GM18858 (cell line): ENCODE results near the gene SMIM41.

ENCODE experiments used
- ATAC-seq: cut with Tn5 transposase; IDR thresholded peaks from one replicate; pipeline ENCODE4 v1.9.1; 2021; ENCODE audit not compliant: unreplicated experiment

SMIM41 gene

DNA sequence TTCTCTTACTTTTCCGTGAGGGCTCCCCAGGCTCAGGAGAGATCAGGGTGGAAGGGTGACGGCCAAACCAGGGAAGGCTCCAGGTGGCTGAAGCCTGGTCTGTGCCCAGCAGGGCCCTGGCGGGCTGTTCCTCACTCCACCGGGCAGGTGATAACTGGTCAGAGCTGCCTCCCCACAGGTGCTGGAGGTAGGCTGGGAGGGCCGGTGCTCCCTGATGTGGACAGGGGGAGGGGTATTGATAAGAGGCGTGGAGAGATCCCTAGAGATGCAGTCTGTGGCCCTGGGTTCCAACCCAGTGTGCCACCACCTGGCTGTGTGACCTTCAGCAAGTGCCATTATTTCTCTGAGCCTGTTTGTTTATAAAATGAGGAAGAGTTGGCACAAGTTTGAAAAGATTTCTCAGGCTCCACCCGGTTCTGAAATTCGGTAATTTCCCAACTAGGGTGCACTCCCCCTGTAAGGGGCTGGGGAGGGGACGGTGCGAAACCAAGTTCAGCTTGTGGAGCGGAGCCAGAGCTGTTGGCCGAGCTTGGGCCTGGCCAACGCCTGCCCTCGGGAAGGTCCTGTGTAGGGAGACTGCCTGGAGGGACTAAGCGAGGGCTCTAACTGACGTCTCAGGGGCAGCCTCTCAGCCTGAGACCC, 29.3 kb upstream of the SMIM41 start:
- no peak for ATAC-seq

DNA sequence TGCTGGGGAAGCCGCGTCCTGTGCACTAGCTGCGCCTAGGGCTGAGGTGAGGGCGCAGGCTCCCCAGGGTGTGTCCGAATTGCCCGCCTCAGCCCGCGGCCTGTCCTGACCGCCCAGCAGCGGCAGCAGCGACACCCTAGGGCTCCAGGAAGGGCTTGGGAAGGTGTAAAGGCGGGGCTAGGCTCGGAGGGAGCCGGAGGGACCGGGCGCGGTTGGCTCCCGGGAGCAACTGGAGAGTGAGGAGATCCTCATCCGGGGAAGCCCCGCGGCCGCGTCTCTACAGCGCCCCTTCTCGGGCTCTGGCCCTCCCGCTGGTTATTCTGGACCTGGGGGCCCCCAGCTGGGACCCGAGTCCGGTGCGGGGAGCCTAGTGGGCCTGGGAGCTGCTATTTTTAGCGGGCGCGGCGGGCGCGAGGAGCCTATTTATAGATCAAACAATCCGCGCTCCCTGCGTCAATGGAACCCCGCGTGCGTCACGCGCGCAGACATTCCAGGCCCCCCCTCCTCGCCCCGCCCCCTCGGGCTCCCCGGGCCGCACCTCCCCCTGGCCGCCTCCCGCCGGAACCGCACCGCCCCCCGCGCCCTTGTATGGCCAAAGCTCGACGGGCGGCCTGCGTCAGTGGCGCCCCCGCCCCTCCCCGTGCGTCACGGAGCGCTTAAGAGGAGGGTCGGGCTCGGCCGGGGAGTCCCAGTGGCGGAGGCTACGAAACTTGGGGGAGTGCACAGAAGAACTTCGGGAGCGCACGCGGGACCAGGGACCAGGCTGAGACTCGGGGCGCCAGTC, 28.6 kb upstream of the SMIM41 start, which contains the start of gene NR4A1:
NR4A1 (plus strand) TSS at position 685 of the 784 bp plus-strand sequence. CDS start 2,887 bp downstream, outside the sequence.
- peak; percentile 56 for ATAC-seq

DNA sequence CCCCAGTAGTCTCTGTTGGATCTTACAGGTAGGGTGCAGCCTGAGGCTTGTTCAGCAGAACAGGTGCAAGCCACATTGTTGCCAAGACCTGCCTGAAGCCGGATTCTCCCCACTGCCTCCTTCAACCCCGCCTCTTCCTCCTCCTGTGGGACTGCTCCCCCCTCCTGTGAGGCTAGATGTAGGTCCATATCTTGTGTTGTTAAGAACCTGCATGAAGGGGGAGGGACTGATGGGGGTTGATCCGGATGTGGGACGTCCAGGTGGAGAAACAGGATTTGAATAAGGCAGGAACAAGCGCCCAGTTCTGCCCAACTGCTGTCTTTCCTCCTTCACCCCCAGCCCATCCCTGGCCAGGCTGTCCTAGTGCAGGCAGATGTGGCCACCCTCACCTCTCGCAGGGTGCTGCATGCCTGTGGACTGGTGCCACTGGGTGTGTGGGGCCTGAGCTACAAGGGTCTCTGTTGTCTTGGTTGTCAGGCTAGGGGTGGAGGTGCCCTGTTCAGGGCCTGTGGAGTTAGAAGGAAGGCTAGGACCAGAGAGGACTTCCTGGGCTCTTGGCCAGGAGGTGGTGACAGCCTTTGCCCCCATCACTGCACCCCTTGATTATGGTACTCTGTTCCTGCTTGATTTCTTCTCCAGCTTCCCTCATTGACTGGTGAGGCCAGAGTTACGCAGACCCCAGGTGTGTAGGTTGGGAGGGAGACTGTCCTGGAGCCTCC, 26.9 kb upstream of the SMIM41 start:
- ATAC-seq = no peak

DNA sequence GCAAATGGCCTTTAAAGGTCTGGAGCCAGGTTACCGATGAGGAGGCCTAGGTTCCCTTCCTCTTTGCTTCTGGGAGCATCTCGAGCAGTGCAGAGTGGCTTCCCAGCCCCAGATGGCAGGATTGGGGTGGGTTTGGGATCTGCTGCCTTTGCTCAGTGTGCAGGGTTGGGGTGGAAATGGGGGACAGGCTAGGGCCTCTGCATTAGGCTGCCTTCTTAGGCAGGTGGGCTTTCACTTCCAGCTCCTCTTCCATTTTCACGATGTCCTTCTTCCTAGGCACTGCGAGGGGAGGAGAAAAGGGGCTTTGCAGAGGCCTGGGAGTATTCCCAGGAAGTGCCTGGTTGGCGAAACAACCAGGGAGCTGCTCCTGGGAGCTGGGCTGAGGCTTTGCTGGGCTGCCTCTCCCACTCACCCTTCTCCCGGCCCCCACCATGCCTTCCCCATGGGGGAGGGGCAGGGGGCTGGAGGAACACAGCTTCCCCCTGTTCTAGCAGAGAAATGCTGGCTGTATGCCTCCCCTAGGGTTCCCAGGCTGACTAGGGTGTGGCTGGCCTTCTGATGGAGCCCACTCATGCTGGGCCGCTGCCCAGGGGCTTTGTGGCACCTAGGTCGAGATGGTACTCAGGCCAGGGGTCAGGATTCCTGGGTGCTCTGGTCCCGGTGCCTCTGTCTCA, 25.8 kb upstream of the SMIM41 start:
- no peak for ATAC-seq

DNA sequence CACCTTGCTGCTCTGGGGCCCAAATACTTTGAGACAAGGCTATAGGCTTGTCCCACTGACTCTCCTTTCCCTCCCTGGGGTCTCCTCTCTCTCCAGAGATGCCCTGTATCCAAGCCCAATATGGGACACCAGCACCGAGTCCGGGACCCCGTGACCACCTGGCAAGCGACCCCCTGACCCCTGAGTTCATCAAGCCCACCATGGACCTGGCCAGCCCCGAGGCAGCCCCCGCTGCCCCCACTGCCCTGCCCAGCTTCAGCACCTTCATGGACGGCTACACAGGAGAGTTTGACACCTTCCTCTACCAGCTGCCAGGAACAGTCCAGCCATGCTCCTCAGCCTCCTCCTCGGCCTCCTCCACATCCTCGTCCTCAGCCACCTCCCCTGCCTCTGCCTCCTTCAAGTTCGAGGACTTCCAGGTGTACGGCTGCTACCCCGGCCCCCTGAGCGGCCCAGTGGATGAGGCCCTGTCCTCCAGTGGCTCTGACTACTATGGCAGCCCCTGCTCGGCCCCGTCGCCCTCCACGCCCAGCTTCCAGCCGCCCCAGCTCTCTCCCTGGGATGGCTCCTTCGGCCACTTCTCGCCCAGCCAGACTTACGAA, 25.2 kb upstream of the SMIM41 start:
- no peak for ATAC-seq

DNA sequence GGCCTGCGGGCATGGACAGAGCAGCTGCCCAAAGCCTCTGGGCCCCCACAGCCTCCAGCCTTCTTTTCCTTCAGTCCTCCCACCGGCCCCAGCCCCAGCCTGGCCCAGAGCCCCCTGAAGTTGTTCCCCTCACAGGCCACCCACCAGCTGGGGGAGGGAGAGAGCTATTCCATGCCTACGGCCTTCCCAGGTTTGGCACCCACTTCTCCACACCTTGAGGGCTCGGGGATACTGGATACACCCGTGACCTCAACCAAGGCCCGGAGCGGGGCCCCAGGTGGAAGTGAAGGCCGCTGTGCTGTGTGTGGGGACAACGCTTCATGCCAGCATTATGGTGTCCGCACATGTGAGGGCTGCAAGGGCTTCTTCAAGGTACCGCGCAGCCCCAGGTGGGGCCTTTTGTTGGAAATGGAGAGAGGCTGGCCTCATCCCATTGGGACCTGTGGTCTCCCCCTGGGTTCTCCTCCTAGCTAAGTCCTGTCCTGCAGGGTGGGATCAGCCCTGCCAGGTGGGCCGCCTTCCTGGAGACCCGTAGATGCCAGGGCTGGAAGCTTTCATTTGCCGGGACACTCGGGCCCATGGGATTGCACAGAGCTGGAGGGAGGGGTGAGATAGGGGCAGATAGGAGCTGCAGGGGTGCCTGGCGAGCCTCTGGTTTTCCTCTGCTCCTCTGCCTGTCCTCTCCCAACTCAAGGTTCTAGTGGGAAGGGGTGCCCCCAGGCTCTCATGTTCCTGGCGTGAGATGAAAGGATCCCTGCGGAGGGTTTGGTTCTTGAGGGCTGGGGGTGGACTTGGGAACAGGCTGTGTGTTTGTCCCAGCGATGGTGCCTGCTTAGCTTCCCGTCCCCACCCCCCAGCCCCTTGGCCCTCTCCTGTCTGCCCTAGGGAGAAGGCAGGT, 24.4 kb upstream of the SMIM41 start:
- ATAC-seq = no peak

DNA sequence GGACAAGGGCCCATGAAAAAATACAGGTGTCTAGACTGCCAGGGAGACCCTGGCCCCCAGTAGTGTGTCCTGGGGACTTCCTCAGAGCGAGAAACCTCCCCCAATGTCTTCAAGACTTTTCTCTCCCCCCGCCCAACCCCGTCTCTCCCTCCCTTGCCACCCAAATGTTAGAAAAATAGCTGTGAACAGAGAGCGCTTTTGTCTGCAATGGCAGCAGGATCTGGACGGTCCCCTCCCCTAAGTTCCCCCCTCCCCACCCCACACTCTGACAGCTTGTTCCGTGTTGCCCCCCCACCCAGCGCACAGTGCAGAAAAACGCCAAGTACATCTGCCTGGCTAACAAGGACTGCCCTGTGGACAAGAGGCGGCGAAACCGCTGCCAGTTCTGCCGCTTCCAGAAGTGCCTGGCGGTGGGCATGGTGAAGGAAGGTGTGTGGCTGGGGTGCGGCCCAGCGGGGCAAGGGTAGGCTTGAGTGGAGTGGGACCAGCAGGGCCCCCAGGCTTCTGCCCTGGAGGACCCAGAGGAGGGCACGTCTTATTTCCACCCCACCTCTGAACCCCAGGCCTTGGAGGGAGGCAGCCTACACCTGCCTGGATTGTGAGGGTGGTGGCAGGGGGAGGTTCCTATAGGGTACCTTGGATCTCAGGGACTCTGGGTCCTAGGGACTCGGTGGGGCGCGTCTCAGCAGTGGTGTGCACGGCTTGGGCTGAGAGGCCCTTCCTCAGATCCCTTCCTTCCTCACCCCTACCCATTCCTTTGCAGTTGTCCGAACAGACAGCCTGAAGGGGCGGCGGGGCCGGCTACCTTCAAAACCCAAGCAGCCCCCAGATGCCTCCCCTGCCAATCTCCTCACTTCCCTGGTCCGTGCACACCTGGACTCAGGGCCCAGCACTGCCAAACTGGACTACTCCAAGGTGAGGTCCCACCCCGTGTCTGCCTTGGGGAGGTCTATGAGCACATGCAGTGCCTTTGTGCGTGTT, 23.5 kb upstream of the SMIM41 start:
- no peak for ATAC-seq

DNA sequence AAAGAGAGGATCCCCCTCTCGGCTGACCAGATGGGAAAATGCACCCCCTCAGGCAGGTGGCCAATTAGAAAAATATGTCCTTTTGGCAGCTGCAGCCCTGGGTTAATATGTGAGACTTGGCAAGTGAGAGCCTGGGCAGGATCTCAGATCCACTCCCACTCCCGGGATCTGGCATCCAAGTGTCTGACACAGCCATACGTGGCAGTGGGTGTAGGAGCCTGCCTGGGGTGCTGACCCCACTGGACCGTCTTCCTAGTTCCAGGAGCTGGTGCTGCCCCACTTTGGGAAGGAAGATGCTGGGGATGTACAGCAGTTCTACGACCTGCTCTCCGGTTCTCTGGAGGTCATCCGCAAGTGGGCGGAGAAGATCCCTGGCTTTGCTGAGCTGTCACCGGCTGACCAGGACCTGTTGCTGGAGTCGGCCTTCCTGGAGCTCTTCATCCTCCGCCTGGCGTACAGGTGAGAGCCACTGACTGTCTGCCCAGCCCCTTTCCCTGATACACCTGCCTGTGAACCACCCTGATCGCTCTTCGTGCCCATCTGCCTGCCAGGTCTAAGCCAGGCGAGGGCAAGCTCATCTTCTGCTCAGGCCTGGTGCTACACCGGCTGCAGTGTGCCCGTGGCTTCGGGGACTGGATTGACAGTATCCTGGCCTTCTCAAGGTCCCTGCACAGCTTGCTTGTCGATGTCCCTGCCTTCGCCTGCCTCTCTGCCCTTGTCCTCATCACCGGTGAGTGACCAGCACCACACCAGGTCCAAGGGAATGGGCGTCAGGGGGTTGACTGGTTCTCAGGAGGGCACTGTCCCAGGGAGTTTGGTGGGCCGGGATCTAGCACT, 22.5 kb upstream of the SMIM41 start:
- no peak for ATAC-seq

DNA sequence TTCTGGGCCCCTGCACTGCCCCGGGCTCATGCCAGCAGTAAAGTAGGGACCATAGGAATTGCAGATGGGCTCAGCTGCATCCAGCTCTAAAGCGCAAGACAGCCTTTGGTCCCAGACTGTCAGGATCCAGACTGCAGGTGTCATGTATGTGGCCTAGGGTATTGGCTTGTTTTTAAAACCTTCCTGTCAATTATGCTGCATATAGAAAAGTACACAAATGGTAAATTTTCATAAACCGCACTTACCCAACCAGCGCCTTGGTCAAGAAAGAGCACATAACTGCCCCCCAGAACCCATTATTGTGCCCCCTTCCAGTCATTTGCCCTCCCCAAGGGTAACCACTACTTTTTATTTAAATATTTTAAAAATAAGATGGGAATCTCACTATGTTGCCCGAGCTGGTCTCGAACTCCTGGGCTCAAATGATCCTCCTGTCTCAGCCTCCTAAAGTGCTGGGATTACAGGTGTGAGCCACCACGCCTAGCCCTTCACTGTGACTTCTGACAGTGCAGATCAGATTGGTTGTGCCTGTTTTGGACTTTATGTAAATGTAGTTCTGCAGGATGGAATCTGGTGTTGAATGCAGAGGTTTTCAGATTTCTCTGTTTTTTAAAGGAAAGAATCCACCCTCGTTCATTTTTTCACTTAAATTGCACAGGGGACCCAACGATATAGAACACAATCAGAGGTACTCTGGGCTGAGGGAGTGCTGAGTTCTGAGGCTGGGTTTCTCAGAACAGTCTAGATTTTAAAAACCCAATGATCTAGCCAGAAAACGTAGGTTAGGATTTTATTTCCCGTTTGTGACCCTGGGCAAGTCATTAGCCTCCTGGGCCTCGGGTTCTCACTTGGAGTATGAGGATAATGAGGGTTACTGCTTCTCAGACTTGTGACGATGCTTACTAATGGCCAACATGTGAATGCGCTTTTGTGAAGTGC, 21.6 kb upstream of the SMIM41 start:
- ATAC-seq = no peak

DNA sequence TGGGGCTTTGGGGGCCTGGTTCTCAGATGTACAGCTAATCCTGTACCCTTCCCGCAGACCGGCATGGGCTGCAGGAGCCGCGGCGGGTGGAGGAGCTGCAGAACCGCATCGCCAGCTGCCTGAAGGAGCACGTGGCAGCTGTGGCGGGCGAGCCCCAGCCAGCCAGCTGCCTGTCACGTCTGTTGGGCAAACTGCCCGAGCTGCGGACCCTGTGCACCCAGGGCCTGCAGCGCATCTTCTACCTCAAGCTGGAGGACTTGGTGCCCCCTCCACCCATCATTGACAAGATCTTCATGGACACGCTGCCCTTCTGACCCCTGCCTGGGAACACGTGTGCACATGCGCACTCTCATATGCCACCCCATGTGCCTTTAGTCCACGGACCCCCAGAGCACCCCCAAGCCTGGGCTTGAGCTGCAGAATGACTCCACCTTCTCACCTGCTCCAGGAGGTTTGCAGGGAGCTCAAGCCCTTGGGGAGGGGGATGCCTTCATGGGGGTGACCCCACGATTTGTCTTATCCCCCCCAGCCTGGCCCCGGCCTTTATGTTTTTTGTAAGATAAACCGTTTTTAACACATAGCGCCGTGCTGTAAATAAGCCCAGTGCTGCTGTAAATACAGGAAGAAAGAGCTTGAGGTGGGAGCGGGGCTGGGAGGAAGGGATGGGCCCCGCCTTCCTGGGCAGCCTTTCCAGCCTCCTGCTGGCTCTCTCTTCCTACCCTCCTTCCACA, 20.7 kb upstream of the SMIM41 start:
- ATAC-seq = no peak

DNA sequence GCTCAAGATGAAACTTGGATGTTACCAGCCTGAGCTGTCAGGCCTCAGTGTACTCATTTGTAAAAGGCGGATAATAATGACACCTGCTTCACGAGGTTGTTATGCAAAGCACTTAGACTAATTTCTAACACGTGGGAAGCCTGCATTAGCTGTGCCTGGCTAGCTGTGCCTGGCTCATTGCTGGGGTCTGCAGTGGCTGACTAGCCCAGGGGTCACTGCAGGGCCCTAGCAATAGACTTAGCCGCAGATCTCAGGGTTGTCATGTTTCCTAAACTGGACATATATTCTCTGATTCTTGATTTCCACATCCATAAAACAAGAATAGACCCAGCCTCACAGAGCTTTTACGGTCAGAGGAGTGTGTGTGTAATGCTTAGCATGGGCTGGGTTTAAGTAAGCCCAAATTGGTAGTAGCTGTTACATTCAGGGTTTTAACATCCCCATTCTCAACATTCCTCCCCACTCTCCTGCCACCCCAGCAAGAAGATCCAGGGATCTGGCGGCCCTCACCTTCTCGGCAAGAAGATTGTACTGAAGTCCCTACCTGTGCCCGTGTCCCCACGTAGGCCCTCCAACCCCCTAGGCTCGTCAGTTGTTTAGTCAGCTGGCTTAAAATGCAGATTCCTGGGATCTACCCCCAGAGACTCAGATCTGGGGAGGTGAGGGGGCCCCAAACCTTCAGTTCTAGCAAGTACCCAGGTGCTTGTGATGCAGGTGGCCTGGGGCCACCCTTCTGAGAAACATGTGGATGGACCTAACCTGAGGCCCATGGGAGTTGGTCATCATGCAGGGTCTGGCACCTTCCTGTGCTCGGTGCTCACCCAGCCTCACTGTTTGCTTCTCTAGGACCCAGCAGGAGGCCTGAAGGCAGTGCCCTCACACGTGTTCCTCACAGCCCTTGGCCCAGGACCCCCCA, 19.7 kb upstream of the SMIM41 start:
- ATAC-seq = no peak

DNA sequence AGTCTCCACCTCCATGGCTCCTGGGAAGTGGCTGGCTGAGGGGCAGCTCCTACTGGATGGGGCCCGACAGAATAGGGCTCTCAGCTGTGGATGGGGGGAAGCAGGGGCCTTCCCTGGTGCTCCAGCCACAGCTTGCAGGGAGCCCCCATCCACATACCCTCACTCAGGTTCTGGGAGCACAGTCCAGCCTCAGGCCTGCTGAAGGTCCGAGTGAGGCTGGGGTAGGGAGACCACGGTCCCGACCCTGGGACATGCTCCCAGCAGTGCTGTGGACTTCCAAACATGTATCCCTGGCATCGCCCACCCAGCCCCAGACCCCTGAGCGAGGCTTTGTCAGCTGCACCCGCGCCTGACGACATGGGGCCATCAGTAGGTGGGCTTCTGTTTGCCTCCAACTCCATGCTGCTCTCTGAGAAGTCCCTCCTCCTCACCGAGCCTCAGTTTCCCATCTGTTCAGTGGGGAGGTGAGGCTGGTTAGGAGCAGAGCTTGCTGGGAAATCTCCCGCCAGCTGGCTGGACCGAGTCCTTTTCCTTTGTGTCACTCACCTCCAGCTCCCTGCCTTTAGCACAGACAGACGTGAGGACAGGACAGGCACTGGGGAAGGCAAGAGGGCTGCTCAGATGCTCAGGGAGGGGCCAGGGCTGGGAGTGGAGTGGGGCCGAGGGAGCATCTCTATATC, 18.9 kb upstream of the SMIM41 start:
- no peak for ATAC-seq

DNA sequence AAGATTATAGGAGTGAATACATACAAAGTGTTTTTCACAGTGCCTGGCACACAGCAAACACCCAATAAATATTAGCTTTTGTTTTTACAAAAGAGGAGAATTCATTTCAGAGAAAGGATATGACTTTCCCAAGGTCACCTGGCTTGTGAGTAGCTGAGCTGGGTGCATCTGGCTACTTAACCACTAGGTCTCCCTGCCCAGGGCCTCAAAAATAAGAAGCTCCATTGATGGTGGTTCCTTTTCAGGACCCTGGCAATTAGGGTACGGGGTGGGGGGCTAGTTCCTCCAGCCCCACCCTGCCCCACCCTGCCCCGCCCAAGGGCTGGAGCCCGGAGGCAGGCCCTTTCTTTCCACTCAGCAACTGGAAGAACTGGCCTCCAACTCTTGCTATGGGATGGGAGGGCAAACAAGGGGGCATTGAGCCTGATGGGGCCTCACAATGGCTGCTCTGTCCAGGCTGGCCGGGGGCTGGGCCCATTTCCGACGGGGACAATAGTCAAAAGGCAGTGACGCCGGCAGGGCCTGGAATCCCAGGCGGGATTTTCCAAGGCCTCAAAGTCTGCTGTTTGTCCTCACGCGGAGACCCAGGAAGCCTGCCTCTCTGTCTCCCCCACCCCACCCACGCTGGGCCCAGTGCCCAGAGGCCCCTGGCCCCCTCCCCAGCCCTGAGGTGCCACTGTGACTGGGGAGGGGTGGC, 17.9 kb upstream of the SMIM41 start:
- no peak for ATAC-seq
